NCI-H446 treated with DMSO at 0.1 percent for 48 hours (cell line): ENCODE measurements around the gene DAND5.
"Not testable (repeated sequence)": the region's sequence is repeated elsewhere in the genome, so short reads cannot be mapped to it uniquely, and the experiment has no call there.

Experiments used
- DNase-seq: peaks from one replicate; lab custom pipeline; 2025; lab: John Stamatoyannopoulos, UW

DAND5 gene

GRCh38 chr19:12967907-12968306 lies 1.5 kb upstream of the DAND5 start:
- DNase-seq, result no peak

- no peak for DNase-seq
Measured at GRCh38 chr19:12970070-12970820, 869 bp downstream of the DAND5 start.

GRCh38 chr19:12973236-12973635 lies 3.9 kb downstream of the DAND5 start:
- DNase-seq, result no peak

GRCh38 chr19:12974301-12975220 lies 5.2 kb downstream of the DAND5 start:
- peak; percentile 73 for DNase-seq

GRCh38 chr19:12975221-12975741 lies 5.9 kb downstream of the DAND5 start:
- DNase-seq, result no peak

- not testable (repeated sequence) for DNase-seq
Measured at GRCh38 chr19:12976109-12976508, 6.7 kb downstream of the DAND5 start.

- DNase-seq, result no peak
Measured at GRCh38 chr19:12979974-12980373, 10.6 kb downstream of the DAND5 start.

GRCh38 chr19:12982648-12983047 lies 13.3 kb downstream of the DAND5 start:
- no peak for DNase-seq

GRCh38 chr19:12983091-12983490 lies 13.7 kb downstream of the DAND5 start:
- no peak for DNase-seq

GRCh38 chr19:12983542-12984142 lies 14.3 kb downstream of the DAND5 start:
- peak; percentile 46 for DNase-seq

GRCh38 chr19:12984143-12984627 lies 14.8 kb downstream of the DAND5 start:
- DNase-seq, result no peak

- DNase-seq, result no peak
Measured at GRCh38 chr19:12984683-12985048, 15.3 kb downstream of the DAND5 start.

- no peak for DNase-seq
Measured at GRCh38 chr19:12985049-12985776, 15.8 kb downstream of the DAND5 start.

- no peak for DNase-seq
Measured at GRCh38 chr19:12986726-12987125, 17.4 kb downstream of the DAND5 start.

- no peak for DNase-seq
Measured at GRCh38 chr19:12987190-12987589, 17.8 kb downstream of the DAND5 start.

- no peak for DNase-seq
Measured at GRCh38 chr19:12987781-12988180, 18.4 kb downstream of the DAND5 start.

- DNase-seq, result no peak
Measured at GRCh38 chr19:12990431-12990830, 21.1 kb downstream of the DAND5 start.

GRCh38 chr19:12990853-12991252 lies 21.5 kb downstream of the DAND5 start:
- DNase-seq, result no peak

GRCh38 chr19:12991296-12991695 lies 21.9 kb downstream of the DAND5 start:
- DNase-seq, result no peak

- no peak for DNase-seq
Measured at GRCh38 chr19:12992729-12993128, 23.4 kb downstream of the DAND5 start.

- DNase-seq, result no peak
Measured at GRCh38 chr19:12993562-12993961, 24.2 kb downstream of the DAND5 start.
